ENCODE results near the gene PIK3R1.

GRCh38 chr5:68260467-68260866, 44.9 kb downstream of the PIK3R1 start:
- TF ChIP-seq CTCF (optimal IDR thresholded peaks at IDR 0.05 in 1 of 3, IDR thresholded peaks at IDR 0.05 in 1 of 3, conservative IDR thresholded peaks at IDR 0.05 in 1 of 3; ENCODE audit: extremely low read depth in 1 of 3, insufficient read depth in 2 of 3, low read length in 3 of 3) (no peak), EZH2 (IDR thresholded peaks at IDR 0.05; ENCODE audit: low read length) (no peak)

All from keratinocyte (primary cell).